ENCODE measurements around the gene ANO10. TPM values are rescaled to one million over a fixed set of nuclear protein-coding genes. Genes with fewer than 3 reads are reported as not detected.

ANO10 gene
- total RNA-seq, 2 donors from 2014 or later, result 83.8 to 112 TPM

- Mint-ChIP-seq H3K27me3 (ENCODE audit: insufficient read depth) (no peaks in the 10 kb centered on the region), H3K4me3 (no peak overlapping the region), H3K4me1 (peaks cover 25% of the 10 kb centered on the region), H3K9me3 (peaks cover 22% of the 10 kb centered on the region), H3K36me3 (ENCODE audit: low read depth) (peaks cover 6% of the 10 kb centered on the region), H3K27ac (no peak overlapping the region)
- Histone ChIP-seq H3K27me3 (ENCODE audit: control insufficient read depth, insufficient read depth, low read length, poor library complexity, severe bottlenecking) (no peaks in the 10 kb centered on the region), H3K9ac (ENCODE audit: extremely low read depth, low read length, poor library complexity, severe bottlenecking) (no peak overlapping the region), H3K4me1 (ENCODE audit: control insufficient read depth, insufficient read depth, low read length) (peaks cover 19% of the 10 kb centered on the region), H3K36me3 (ENCODE audit: control insufficient read depth, insufficient read depth, low read length) (no peaks in the 10 kb centered on the region), H3K27ac (ENCODE audit: low read depth, low read length) (no peak overlapping the region), H3K9me3 (ENCODE audit: control insufficient read depth, low read length) (peaks cover 7% of the 10 kb centered on the region), H3K4me3 (ENCODE audit: low read length) (peak overlapping the region; percentile 53)
- WGBS, 2 experiments (ENCODE audit: insufficient coverage in 1 of 2, insufficient read length in 1 of 2), result 79 to 86% methylated on average over 1 to 3 of the region's 3 CpGs
- DNase-seq, result no peak
- TF ChIP-seq CTCF (conservative IDR thresholded peaks at IDR 0.05), result no peak
These were observed 242.5 kb downstream of the ANO10 start for GRCh38 chr3:43379343-43379742.

- peak; percentile 88 for TF ChIP-seq CTCF (conservative IDR thresholded peaks at IDR 0.05)
These were observed 243.5 kb downstream of the ANO10 start for GRCh38 chr3:43378066-43378935.

GRCh38 chr3:43373560-43373928 is 248.3 kb downstream of the ANO10 start:
- 85 to 93% methylated on average over 2 to 3 of the region's 3 CpGs for WGBS, 2 experiments (ENCODE audit: insufficient coverage in 1 of 2, insufficient read length in 1 of 2)
- Histone ChIP-seq H3K27ac (ENCODE audit: low read depth, low read length) (no peak overlapping the region), H3K36me3 (ENCODE audit: control insufficient read depth, insufficient read depth, low read length) (no peaks in the 10 kb centered on the region), H3K27me3 (ENCODE audit: control insufficient read depth, insufficient read depth, low read length, poor library complexity, severe bottlenecking) (no peaks in the 10 kb centered on the region), H3K4me3 (ENCODE audit: low read length) (no peak overlapping the region), H3K9ac (ENCODE audit: extremely low read depth, low read length, poor library complexity, severe bottlenecking) (no peak overlapping the region), H3K9me3 (ENCODE audit: control insufficient read depth, low read length) (no peaks in the 10 kb centered on the region), H3K4me1 (ENCODE audit: control insufficient read depth, insufficient read depth, low read length) (peaks cover 24% of the 10 kb centered on the region)
- no peaks in the 10 kb centered on the region for H3K36me3 Mint-ChIP-seq (ENCODE audit: low read depth)
- no peak overlapping the region for H3K4me3 Mint-ChIP-seq
- peak overlapping the region; percentile 85 for H3K27ac Mint-ChIP-seq
- peaks cover 1% of the 10 kb centered on the region for H3K27me3 Mint-ChIP-seq (ENCODE audit: insufficient read depth)
- H3K9me3 Mint-ChIP-seq, result no peaks in the 10 kb centered on the region
- DNase-seq, result no peak
- TF ChIP-seq CTCF (conservative IDR thresholded peaks at IDR 0.05), result no peak
- peaks cover 35% of the 10 kb centered on the region for H3K4me1 Mint-ChIP-seq

More at GRCh38 chr3:43378066-43378935, 243.5 kb downstream of the ANO10 start:
- peak; percentile 85 for DNase-seq
- WGBS, 2 experiments (ENCODE audit: insufficient coverage in 1 of 2, insufficient read length in 1 of 2), result 89% methylated on average over 2 of the region's 2 CpGs; no CpG with 5 or more reads in 1 of the 2 experiments
- H3K9me3 Mint-ChIP-seq, result peaks cover 15% of the 10 kb centered on the region
- no peak overlapping the region for H3K27ac ChIP-seq (ENCODE audit: low read depth, low read length)
- H3K4me1 ChIP-seq (ENCODE audit: control insufficient read depth, insufficient read depth, low read length), result peaks cover 30% of the 10 kb centered on the region
- no peaks in the 10 kb centered on the region for H3K27me3 ChIP-seq (ENCODE audit: control insufficient read depth, insufficient read depth, low read length, poor library complexity, severe bottlenecking)
- no peak overlapping the region for H3K9ac ChIP-seq (ENCODE audit: extremely low read depth, low read length, poor library complexity, severe bottlenecking)
- H3K9me3 ChIP-seq (ENCODE audit: control insufficient read depth, low read length), result peaks cover 7% of the 10 kb centered on the region
- H3K27me3 Mint-ChIP-seq (ENCODE audit: insufficient read depth), result peaks cover 1% of the 10 kb centered on the region
- H3K27ac Mint-ChIP-seq, result no peak overlapping the region
- no peak overlapping the region for H3K4me3 ChIP-seq (ENCODE audit: low read length)
- H3K36me3 ChIP-seq (ENCODE audit: control insufficient read depth, insufficient read depth, low read length), result no peaks in the 10 kb centered on the region
- H3K36me3 Mint-ChIP-seq (ENCODE audit: low read depth), result peaks cover 2% of the 10 kb centered on the region
- H3K4me1 Mint-ChIP-seq, result peaks cover 31% of the 10 kb centered on the region
- no peak overlapping the region for H3K4me3 Mint-ChIP-seq
